BE2C (cell line): ENCODE data around the gene TOR1AIP1.

ENCODE experiments used
- DNase-seq: peaks from one replicate; pipeline ENCODE4 v3.0.0-alpha.2; 2020
- H3K27me3 ChIP-seq: fragments of 250-450 bp; sonication (Bioruptor Pico); 2 replicates; pipeline ENCODE4 v1.5.1; 2020; ENCODE audit warnings: mild to moderate bottlenecking
- H3K36me3 ChIP-seq: fragments of 250-450 bp; sonication (Bioruptor Pico); 2 replicates; pipeline ENCODE4 v1.5.1; 2020; ENCODE audit warnings: mild to moderate bottlenecking
- H3K4me1 ChIP-seq: fragments of 250-450 bp; sonication (Bioruptor Pico); 2 replicates; pipeline ENCODE4 v1.5.1; 2020
- H3K4me3 ChIP-seq: 2 replicates; pipeline ENCODE4 v1.5.1; 2011; ENCODE audit warnings: low read depth, low read length
- H3K9me3 ChIP-seq: fragments of 250-450 bp; sonication (Bioruptor Pico); 2 replicates; pipeline ENCODE4 v1.5.1; 2020
- CTCF ChIP-seq: IDR thresholded peaks from 2 replicates; pipeline ENCODE4 v1.5.1; 2012; ENCODE audit warnings: mild to moderate bottlenecking, low read depth, low read length

The TOR1AIP1 gene

GRCh38 chr1:179877586-179878265 is 4.4 kb upstream of the TOR1AIP1 start, which contains the start of gene TOR1AIP2:
Gene TOR1AIP2, minus strand, starts transcription at chr1:179877803. Its CDS starts 25,138 bp downstream, at chr1:179852665.
- H3K9me3 ChIP-seq = no peaks in the 10 kb centered on the region
- no peaks in the 10 kb centered on the region for H3K4me1 ChIP-seq
- H3K36me3 ChIP-seq = peaks cover 32% of the 10 kb centered on the region
- TF ChIP-seq CTCF = no peak
- DNase-seq = peak; percentile 92
- H3K27me3 ChIP-seq = no peaks in the 10 kb centered on the region
- H3K4me3 ChIP-seq = peak within 1 kb of the TSS; percentile 92

GRCh38 chr1:179879797-179880196 is 2.3 kb upstream of the TOR1AIP1 start:
- DNase-seq = no peak
- no peaks in the 10 kb centered on the region for H3K9me3 ChIP-seq
- H3K4me3 ChIP-seq = no peak overlapping the region
- H3K36me3 ChIP-seq = peaks cover 15% of the 10 kb centered on the region
- H3K27me3 ChIP-seq = no peaks in the 10 kb centered on the region
- no peak for TF ChIP-seq CTCF
- no peaks in the 10 kb centered on the region for H3K4me1 ChIP-seq

- H3K4me1 ChIP-seq = no peaks in the 10 kb centered on the region
- H3K27me3 ChIP-seq = no peaks in the 10 kb centered on the region
- DNase-seq = no peak
- TF ChIP-seq CTCF = no peak
- H3K36me3 ChIP-seq = peaks cover 8% of the 10 kb centered on the region
- H3K9me3 ChIP-seq = no peaks in the 10 kb centered on the region
- H3K4me3 ChIP-seq = peak overlapping the region; percentile 97
Measured at GRCh38 chr1:179881642-179882252, 338 bp upstream of the TOR1AIP1 start.

- Histone ChIP-seq H3K36me3 (peaks cover 8% of the 10 kb centered on the region), H3K27me3 (no peaks in the 10 kb centered on the region), H3K4me3 (peak overlapping the region; percentile 97), H3K4me1 (no peaks in the 10 kb centered on the region), H3K9me3 (no peaks in the 10 kb centered on the region)
- no peak for TF ChIP-seq CTCF
- DNase-seq = peak; percentile 82
Measured at GRCh38 chr1:179883040-179883744, 1.1 kb downstream of the TOR1AIP1 start.

- Histone ChIP-seq H3K4me3 (peak overlapping the region; percentile 97), H3K4me1 (no peaks in the 10 kb centered on the region), H3K36me3 (peaks cover 8% of the 10 kb centered on the region), H3K27me3 (no peaks in the 10 kb centered on the region), H3K9me3 (no peaks in the 10 kb centered on the region)
- no peak for TF ChIP-seq CTCF
- no peak for DNase-seq
Measured at GRCh38 chr1:179883745-179884138, 1.7 kb downstream of the TOR1AIP1 start.
